ENCODE results near the gene GADD45G. TPM values are rescaled to one million over a fixed set of nuclear protein-coding genes. Genes with fewer than 3 reads are reported as not detected.

The GADD45G gene
- total RNA-seq, 1 experiment from 2014 or later: 7.7 TPM

- Mint-ChIP-seq H3K27me3 (ENCODE audit: low read depth) (peaks cover 46% of the 10 kb centered on the region), H3K27ac (no peak overlapping the region), H3K4me1 (peaks cover 50 to 54% of the 10 kb centered on the region in 2 experiments), H3K9me3 (peaks cover 0 to 4% of the 10 kb centered on the region in 2 experiments; a peak in 1 of 5 replicates), H3K36me3 (ENCODE audit: insufficient read depth in 1 of 3, low read depth in 3 of 3) (peaks cover 4 to 28% (median 11%) of the 10 kb centered on the region in 3 experiments; a peak in 6 of 7 replicates), H3K4me3 (peak overlapping the region; percentile 81 to 92)
- no peak overlapping the region for H4K91ac ChIP-seq (ENCODE audit: insufficient read length, low read depth, low read length)
- H3K56ac ChIP-seq (ENCODE audit: insufficient read length, low read depth, low read length): no peak overlapping the region
- DNase-seq: peak; percentile 44
- peaks cover 24% of the 10 kb centered on the region for H3K23me2 ChIP-seq (ENCODE audit: insufficient read length, low read depth, low read length, poor library complexity, severe bottlenecking)
- H3K79me2 ChIP-seq (ENCODE audit: insufficient read depth, low read length): peaks cover 2% of the 10 kb centered on the region; the same call in 1 of the 2 replicates
- no peaks in the 10 kb centered on the region for H4K20me1 ChIP-seq (ENCODE audit: control insufficient read depth, insufficient read depth, insufficient read length)
- H3K9ac ChIP-seq (ENCODE audit: extremely low read depth, insufficient read length, low read length): peak overlapping the region; percentile 60
- TF ChIP-seq CTCF (conservative IDR thresholded peaks at IDR 0.05): no peak
- H3K18ac ChIP-seq (ENCODE audit: insufficient read length, low read depth, low read length): no peak overlapping the region
- H2BK5ac ChIP-seq (ENCODE audit: insufficient read length, low read length): no peak overlapping the region
- no peak overlapping the region for H2AK5ac ChIP-seq (ENCODE audit: insufficient read length, low read length)
- H3K79me1 ChIP-seq (ENCODE audit: insufficient read depth, low read depth, low read length, poor library complexity, severe bottlenecking): no peaks in the 10 kb centered on the region
- H3K4ac ChIP-seq (ENCODE audit: low read depth, low read length): no peak overlapping the region
- no peak overlapping the region for H3T11ph ChIP-seq (ENCODE audit: low read length)
- H2BK12ac ChIP-seq (ENCODE audit: insufficient read length, low read depth, low read length): no peak overlapping the region
- no peak overlapping the region for H3K27ac ChIP-seq (ENCODE audit: insufficient read length, low read depth, low read length)
- no peaks in the 10 kb centered on the region; the same call in 1 of the 2 replicates for H3K4me1 ChIP-seq (ENCODE audit: insufficient read depth, low read length)
- H4K8ac ChIP-seq (replicated peaks; ENCODE audit: insufficient read length, low read depth, low read length): no peak overlapping the region
- H3K9me3 ChIP-seq (ENCODE audit: control insufficient read depth, low read depth, low read length): no peaks in the 10 kb centered on the region
- H2BK20ac ChIP-seq (ENCODE audit: low read depth, low read length, poor library complexity, severe bottlenecking): no peak overlapping the region
- H3K4me2 ChIP-seq (ENCODE audit: insufficient read depth, insufficient read length, low read length): peak overlapping the region; percentile 68
- no peak overlapping the region for H2BK120ac ChIP-seq (ENCODE audit: low read depth, low read length, poor library complexity, severe bottlenecking)
- WGBS (ENCODE audit: extremely low coverage, insufficient read length, low lambda C conversion rate): no CpG with 5 or more reads among the region's 57 CpGs
- H3K14ac ChIP-seq (ENCODE audit: insufficient read depth, low read length): peak overlapping the region; percentile 86
- H2AFZ ChIP-seq (ENCODE audit: low read length): no peak overlapping the region
- no peaks in the 10 kb centered on the region for H3K27me3 ChIP-seq (ENCODE audit: insufficient read depth, low read length)
- no peak overlapping the region for H2BK15ac ChIP-seq (ENCODE audit: low read depth, low read length)
- H4K5ac ChIP-seq (ENCODE audit: insufficient read length, low read depth, low read length): no peak overlapping the region
- no peak overlapping the region for H3K23ac ChIP-seq (ENCODE audit: insufficient read length, low read depth, low read length)
Measured at GRCh38 chr9:89605465-89606048, 745 bp downstream of the GADD45G start.
